ENCODE results near the gene EXOC5. TPM values are rescaled to one million over a fixed set of nuclear protein-coding genes. Genes with fewer than 3 reads are reported as not detected.

The EXOC5 gene, protein sequence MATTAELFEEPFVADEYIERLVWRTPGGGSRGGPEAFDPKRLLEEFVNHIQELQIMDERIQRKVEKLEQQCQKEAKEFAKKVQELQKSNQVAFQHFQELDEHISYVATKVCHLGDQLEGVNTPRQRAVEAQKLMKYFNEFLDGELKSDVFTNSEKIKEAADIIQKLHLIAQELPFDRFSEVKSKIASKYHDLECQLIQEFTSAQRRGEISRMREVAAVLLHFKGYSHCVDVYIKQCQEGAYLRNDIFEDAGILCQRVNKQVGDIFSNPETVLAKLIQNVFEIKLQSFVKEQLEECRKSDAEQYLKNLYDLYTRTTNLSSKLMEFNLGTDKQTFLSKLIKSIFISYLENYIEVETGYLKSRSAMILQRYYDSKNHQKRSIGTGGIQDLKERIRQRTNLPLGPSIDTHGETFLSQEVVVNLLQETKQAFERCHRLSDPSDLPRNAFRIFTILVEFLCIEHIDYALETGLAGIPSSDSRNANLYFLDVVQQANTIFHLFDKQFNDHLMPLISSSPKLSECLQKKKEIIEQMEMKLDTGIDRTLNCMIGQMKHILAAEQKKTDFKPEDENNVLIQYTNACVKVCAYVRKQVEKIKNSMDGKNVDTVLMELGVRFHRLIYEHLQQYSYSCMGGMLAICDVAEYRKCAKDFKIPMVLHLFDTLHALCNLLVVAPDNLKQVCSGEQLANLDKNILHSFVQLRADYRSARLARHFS
- 94.6 TPM for total RNA-seq
- 26.3 TPM for polyA plus RNA-seq

DNA sequence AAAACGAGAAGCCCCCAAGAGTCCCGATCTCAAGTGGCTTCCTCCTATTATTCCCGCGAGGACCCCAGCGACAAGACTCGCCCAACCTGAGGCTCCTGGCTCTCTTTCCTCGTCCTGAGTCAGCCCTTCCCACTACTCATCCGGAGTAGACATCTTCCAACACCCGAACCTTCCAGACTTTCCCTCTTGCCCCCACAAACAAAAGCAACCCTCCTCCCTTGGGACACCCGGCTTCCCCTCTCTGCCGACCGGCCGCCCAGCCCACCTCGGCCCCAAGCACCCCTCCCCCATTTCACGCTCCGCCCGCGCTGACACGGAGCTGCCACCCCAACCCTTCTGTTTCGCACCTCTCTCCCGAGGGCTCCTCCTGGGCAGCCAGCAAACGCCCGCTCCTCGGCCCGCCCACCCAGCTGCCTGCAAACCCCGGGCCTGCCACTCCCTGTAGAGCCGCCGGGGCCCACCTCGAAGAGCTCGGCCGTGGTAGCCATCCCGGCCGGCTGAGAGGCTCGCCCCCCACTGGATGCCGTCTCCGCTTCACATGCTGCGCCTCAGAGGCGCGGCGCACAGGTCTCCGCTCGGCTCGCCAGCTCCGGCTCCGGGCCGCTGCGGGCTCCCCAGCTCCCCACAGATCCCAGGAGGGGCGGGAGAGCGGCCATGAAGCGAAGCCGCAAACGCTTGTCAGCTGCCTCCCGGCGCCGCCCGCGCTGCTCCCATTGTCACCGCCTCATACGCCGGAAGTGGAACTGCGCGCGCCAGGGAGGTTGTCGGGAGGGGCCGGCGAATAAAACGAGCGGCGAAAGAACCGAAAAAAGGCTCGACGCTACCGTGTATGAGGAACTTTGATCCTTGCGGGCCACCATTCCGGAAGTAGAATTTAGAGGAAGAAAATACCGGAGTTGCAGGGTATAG, at the start of gene EXOC5, which contains the start of gene AP5M1:
TSS of gene EXOC5 (minus strand) at position 745 of the 909 bp plus-strand sequence. CDS start at position 488, 257 bp downstream.
TSS of gene AP5M1 (plus strand) at position 811 of the 909 bp plus-strand sequence. CDS start 344 bp downstream, outside the sequence.
- Histone ChIP-seq H3K27ac (ENCODE audit: low read depth) (peak within 1 kb of the TSS; percentile 96), H3K4me3 (ENCODE audit: low read depth, low read length) (peak within 1 kb of the TSS; percentile 90), H3K36me3 (ENCODE audit: insufficient read depth) (no peaks in the 10 kb centered on the region), H3K4me1 (ENCODE audit: insufficient read depth) (no peaks in the 10 kb centered on the region)
- WGBS = under 1% methylated on average over 76 of the region's 76 CpGs
- peak; percentile 90 for DNase-seq (ENCODE audit: extremely low spot score)

DNA sequence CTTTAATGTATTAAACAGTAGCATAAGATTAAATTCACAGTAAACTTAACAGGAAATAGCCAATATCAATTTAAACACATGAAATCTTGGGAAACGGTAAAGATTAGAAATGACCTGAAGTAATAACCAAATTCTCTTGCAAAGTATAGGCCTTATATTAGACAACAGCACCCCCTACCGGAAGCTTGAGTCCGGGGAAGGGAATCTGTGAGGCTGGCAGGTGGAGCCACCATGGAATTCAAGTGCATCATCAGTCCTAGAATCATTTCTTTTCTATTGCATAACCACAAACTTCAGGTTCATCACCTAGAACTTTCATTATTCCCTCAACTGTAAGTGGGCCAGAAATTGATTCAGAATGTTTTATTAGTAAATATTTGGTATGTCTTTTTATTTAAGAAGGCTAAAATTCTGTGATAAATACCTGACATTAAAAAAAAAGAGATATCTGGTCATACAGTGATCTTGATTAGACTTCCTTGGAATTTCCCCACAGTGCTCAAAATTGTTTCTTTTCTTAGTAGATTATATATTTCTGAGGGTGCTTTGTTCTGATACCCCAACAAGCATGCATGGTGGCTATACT, 48.6 kb upstream of the EXOC5 start:
- WGBS = 2% methylated on average over 3 of the region's 3 CpGs
- no peaks in the 10 kb centered on the region for H3K4me1 ChIP-seq (ENCODE audit: insufficient read depth)
- H3K4me3 ChIP-seq (ENCODE audit: low read depth, low read length) = no peak overlapping the region
- H3K36me3 ChIP-seq (ENCODE audit: insufficient read depth) = no peaks in the 10 kb centered on the region
- no peak overlapping the region for H3K27ac ChIP-seq (ENCODE audit: low read depth)
- peak; percentile 65 for DNase-seq (ENCODE audit: extremely low spot score)

DNA sequence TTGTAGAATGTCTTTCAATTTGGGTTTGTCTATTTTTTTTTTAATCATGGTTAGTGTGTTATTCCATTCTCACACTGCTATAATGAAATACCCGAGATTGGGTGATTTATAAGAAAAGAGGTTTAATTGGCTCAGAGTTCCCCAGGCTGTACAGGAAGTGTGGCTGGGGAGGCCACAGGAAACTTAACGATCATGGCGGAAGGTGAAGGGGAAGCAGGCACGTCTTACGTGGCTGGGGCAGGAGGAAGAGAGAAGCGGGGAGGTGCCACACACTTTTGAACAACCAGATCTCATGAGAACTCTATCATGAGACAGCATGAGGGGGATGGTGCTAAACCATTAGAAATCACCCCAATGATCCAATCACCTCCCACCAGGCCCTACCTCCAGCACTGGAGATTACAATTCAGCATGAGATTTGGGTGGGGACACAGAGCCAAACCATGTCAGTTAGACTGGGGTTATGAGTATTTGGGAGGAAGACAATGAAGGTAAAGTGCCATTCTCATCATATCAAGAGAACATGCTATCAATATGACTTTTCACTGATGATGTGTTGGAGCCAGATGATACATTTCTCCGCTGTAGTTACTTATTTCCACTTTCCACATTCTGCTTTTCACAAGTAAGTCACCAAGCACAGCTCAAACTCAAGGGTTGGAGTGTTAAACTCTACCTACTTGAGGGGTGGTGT, 45.8 kb upstream of the EXOC5 start:
- Histone ChIP-seq H3K4me3 (ENCODE audit: low read depth, low read length) (no peak overlapping the region), H3K4me1 (ENCODE audit: insufficient read depth) (no peaks in the 10 kb centered on the region), H3K36me3 (ENCODE audit: insufficient read depth) (no peaks in the 10 kb centered on the region), H3K27ac (ENCODE audit: low read depth) (no peak overlapping the region)
- DNase-seq (ENCODE audit: extremely low spot score) = no peak
- WGBS = 65% methylated on average over 7 of the region's 7 CpGs

DNA sequence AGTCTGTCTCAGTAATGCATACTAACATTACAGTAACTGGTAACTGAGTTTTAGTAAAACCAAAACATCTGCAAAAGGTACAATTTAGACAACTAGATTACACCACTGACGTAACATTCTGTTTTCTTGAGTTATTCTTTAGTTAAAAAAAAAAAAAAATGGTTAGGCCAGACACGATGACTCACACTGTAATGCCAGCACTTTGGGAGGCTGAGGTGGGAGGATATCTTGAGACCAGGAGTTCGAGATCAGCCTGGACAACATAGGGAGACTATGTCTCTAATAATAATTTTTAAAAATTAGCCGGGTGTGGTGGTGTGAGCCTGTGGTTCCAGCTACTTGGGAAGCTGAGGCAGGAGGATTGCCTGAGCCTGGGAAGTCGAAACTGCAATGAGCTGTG, 34.2 kb upstream of the EXOC5 start:
- Histone ChIP-seq H3K27ac (ENCODE audit: low read depth) (no peak overlapping the region), H3K4me1 (ENCODE audit: insufficient read depth) (no peaks in the 10 kb centered on the region), H3K4me3 (ENCODE audit: low read depth, low read length) (no peak overlapping the region), H3K36me3 (ENCODE audit: insufficient read depth) (no peaks in the 10 kb centered on the region)
- no peak for DNase-seq (ENCODE audit: extremely low spot score)
- 84% methylated on average over 5 of the region's 5 CpGs for WGBS

DNA sequence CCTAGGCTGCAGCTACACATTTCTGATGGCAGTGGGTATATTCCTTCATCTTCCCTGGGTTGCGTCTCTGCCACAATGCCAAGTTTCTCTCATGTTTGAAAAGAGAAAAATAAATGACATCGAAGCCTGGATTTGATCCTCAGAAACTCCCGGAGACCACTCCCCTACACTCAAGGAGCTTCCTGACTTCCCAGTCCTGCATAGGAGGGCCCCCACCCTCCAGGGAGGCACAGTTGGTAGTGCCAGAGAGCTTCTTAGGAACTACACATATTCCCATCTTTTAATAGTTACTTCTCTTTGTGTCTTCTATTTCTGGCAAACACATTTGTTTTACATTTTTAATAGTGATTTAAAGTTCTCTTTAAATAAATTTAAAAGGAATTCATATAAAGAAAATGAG, 30.8 kb upstream of the EXOC5 start:
- H3K4me3 ChIP-seq (ENCODE audit: low read depth, low read length) = no peak overlapping the region
- WGBS = 64% methylated on average over 3 of the region's 3 CpGs
- no peak for DNase-seq (ENCODE audit: extremely low spot score)
- no peaks in the 10 kb centered on the region for H3K4me1 ChIP-seq (ENCODE audit: insufficient read depth)
- H3K27ac ChIP-seq (ENCODE audit: low read depth) = no peak overlapping the region
- H3K36me3 ChIP-seq (ENCODE audit: insufficient read depth) = no peaks in the 10 kb centered on the region

DNA sequence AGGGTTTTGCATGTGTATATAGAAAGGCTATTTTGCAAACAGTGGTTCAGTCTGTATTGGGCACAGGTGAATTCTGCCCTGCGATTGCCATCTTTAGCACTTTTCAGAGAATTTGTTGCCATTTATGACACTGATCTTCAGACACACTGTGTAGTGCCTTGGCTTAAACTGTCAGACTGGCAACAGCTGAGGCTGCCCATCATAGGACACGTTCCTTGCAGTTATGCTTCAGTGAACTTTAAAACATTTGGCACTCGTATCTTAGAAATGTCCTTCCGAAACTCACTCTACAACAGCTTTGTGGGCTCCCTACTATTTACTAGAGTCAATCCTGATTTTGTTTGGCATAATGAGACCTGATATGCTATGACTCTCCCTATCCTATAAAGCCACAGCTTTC, 29.1 kb upstream of the EXOC5 start:
- H3K27ac ChIP-seq (ENCODE audit: low read depth) = no peak overlapping the region
- no peak for DNase-seq (ENCODE audit: extremely low spot score)
- no peaks in the 10 kb centered on the region for H3K36me3 ChIP-seq (ENCODE audit: insufficient read depth)
- 72% methylated on average over 4 of the region's 4 CpGs for WGBS
- H3K4me1 ChIP-seq (ENCODE audit: insufficient read depth) = no peaks in the 10 kb centered on the region
- H3K4me3 ChIP-seq (ENCODE audit: low read depth, low read length) = no peak overlapping the region

DNA sequence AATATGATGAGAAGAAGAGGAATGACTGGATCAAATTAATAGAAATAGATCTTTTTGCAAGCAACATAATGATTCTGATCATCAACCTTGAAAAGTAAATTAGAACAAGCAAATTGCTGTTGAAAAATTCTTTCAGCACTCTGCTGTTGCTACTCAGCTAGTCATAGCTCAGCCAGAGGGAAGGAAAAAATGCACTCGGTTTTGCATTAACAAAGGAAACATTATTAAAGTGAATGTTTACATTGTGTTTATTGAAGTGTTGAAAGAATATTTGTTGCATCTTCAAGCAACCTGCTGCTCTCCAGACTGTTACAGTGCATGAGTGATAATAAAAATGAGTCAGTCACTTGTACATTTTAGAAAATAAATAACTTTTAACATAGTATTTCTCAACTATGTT, 26.5 kb upstream of the EXOC5 start:
- DNase-seq (ENCODE audit: extremely low spot score) = no peak
- 24% methylated on average over 1 of the region's 1 CpG for WGBS
- Histone ChIP-seq H3K27ac (ENCODE audit: low read depth) (no peak overlapping the region), H3K36me3 (ENCODE audit: insufficient read depth) (no peaks in the 10 kb centered on the region), H3K4me1 (ENCODE audit: insufficient read depth) (no peaks in the 10 kb centered on the region), H3K4me3 (ENCODE audit: low read depth, low read length) (no peak overlapping the region)

DNA sequence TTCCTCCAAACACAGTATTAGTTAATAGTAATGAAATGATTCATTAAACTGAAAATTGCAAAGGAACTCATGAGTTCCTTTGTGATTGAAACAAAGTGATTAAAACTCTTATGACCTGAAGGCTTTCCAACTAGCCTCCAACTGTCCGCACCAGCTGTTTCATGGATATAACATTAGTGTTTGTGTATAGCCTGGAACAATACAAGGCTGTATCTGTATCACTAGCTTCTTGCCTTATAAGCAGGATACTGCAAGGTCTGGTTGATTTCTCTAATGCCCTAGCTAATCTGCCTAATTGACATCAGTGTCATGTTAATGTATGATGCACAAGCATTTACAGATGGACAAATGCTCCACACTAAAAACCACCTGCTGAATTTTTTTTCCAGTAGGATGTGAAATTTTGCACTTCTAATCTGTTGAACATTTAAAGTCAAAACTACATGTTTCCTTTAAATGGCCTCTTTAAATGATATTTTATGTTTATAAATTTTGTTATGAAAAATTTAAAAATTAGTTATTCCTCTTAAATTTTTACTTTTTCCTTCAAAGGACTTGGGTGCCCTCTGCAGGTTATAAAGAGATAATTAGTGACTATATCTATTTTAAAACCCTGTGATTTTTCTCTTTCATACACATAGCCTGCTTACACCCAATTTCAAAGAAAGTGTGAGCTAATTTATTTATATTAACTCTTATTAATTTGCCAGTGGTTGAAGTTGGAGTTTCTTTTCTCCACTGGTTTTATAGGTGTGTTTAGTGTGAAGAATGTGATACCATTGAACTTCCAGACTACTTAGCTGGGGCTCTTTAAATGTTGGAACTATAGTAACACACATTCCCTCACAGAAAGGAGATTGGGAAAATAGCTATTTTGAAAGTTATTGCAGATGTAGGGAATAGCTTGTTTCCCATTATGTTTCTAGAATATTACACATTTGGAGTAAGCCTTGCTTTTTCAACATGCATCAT, 25.4 kb upstream of the EXOC5 start:
- no peak for DNase-seq (ENCODE audit: extremely low spot score)
- WGBS = 91% methylated on average over 1 of the region's 1 CpG
- no peak overlapping the region for H3K4me3 ChIP-seq (ENCODE audit: low read depth, low read length)
- H3K36me3 ChIP-seq (ENCODE audit: insufficient read depth) = no peaks in the 10 kb centered on the region
- no peaks in the 10 kb centered on the region for H3K4me1 ChIP-seq (ENCODE audit: insufficient read depth)
- H3K27ac ChIP-seq (ENCODE audit: low read depth) = no peak overlapping the region

DNA sequence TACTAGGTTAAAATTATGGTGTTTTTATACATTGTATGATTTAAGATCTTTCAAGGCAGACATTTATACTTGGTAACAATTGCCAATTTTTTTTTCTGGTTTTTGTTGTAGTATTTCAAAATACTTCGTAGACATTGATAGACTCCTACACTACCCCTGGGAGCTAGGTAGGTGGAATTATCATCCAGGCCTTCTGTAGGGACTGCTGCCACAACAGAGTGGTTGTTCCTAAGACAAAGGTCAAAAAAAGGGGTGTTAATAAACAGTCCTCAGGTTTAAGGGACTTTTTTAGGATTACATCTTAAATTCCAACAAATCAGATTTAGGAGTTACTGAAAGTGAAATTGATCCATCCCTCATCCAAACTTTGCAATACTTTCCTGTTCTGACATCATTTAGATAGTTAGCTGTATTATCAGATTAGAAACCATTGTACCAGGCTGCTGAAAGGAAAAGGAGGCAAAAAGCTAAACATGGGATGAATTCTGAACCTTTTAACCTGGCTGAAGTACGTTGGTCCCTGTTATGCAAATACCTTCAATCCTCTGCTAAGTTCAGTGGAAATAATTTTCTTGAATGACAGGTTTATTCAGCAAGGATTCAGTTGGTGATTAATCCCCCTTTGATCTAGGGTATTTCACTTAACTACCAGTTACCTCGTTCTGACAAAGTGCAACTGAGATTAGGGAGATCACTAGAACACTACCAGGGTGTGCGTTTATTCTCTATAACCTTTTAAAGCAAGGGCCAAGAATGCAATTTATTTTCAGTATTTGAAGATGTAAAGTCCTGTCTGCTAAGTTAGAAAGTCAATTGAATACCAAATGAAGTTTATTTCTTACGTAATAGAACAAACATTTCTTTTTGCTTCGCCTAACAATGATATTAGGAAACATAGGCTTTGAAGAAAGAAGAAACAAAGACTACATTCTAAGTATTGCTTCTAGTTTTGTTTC, 23.3 kb upstream of the EXOC5 start:
- 59% methylated on average over 6 of the region's 6 CpGs for WGBS
- Histone ChIP-seq H3K36me3 (ENCODE audit: insufficient read depth) (no peaks in the 10 kb centered on the region), H3K27ac (ENCODE audit: low read depth) (no peak overlapping the region), H3K4me1 (ENCODE audit: insufficient read depth) (no peaks in the 10 kb centered on the region), H3K4me3 (ENCODE audit: low read depth, low read length) (no peak overlapping the region)
- DNase-seq (ENCODE audit: extremely low spot score) = no peak

DNA sequence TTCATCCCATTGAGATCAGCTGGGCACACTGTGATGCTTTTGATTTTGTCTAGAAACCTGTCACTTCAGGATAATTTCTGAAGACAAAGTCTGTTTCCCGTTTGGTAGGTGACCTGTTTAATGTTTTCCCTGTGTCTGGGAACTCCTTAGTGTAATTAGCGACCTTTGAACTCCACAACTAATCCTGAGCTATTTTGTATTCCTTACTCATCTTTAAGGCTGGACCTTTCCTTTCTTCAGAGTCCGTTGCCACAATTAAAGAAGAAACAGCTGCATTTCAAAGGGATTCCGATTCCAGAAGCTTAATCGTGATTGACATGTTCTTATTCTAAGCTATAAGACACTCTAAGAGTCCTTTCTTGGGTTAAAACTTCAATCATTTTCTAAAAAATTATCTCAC, 22.0 kb upstream of the EXOC5 start:
- no peak for DNase-seq (ENCODE audit: extremely low spot score)
- Histone ChIP-seq H3K27ac (ENCODE audit: low read depth) (no peak overlapping the region), H3K4me1 (ENCODE audit: insufficient read depth) (no peaks in the 10 kb centered on the region), H3K36me3 (ENCODE audit: insufficient read depth) (no peaks in the 10 kb centered on the region), H3K4me3 (ENCODE audit: low read depth, low read length) (no peak overlapping the region)
- 61% methylated on average over 5 of the region's 5 CpGs for WGBS

DNA sequence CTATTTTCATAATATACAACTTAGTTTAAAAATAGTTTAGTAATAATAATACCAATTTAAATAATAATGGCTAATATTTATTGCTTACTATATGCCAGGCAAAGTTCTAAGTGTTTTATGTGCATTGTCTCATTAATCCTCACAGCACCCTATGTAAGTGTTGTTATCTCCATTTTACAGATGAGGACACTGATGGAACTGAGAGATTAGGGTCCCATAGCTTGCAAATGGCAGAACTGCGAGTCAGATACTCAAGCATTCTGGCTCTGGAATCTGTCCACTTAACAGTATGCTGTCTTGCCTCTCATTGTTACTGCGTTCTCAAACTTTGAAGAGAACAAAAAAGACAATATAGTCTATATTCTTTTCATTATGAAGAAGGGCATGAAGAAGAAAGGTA, 19.0 kb upstream of the EXOC5 start:
- peaks cover 4% of the 10 kb centered on the region for H3K36me3 ChIP-seq (ENCODE audit: insufficient read depth)
- WGBS = 80% methylated on average over 2 of the region's 2 CpGs

More for the DNA sequence above, 19.0 kb upstream of the EXOC5 start:
- no peak overlapping the region for H3K4me3 ChIP-seq (ENCODE audit: low read depth, low read length)
- DNase-seq (ENCODE audit: extremely low spot score) = no peak
- no peak overlapping the region for H3K27ac ChIP-seq (ENCODE audit: low read depth)
- H3K4me1 ChIP-seq (ENCODE audit: insufficient read depth) = no peaks in the 10 kb centered on the region

Data from urinary bladder (tissue), 4 donors.